Stimulated activated naive CD8-positive, alpha-beta T cell treated with anti-CD3 and anti-CD28 coated beads, Interleukin-15, Interleukin-2, amounts not matched to agents 100 U/mL and 50 U/mL, for 24 hours (primary cell): Measurements from ENCODE around the gene POLR2J.
"Not testable (repeated sequence)": the region's sequence is repeated elsewhere in the genome, so short reads cannot be mapped to it uniquely, and the experiment has no call there.

Experiments used
- ATAC-seq: fragments of 150-1000 bp; cut with Tn5 transposase; one replicate; pipeline ENCODE4 v1.10.0; 2021
- DNase-seq: peaks from one replicate; pipeline ENCODE4 v3.0.0; 2021

Gene POLR2J

DNA sequence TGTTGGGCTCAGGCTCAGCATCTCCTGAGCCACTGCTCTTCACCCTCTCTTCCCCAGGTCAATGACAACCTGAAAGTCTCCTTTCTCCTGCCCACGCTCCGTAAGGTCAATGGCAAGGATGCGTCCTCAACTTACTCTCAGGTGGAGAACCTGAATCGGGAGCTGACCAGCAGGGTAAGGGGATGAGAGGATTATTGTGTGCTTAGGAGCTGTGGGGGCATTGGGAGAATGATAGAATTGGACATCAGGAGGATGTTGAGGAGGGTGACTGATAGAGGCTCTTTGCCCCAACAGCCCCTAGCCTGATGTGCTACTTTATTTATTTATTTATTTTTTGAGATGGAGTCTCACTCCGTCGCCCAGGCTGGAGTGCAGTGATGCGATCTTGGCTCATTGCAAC, 12.6 kb downstream of the POLR2J start:
- DNase-seq (no peak), ATAC-seq (no peak)

DNA sequence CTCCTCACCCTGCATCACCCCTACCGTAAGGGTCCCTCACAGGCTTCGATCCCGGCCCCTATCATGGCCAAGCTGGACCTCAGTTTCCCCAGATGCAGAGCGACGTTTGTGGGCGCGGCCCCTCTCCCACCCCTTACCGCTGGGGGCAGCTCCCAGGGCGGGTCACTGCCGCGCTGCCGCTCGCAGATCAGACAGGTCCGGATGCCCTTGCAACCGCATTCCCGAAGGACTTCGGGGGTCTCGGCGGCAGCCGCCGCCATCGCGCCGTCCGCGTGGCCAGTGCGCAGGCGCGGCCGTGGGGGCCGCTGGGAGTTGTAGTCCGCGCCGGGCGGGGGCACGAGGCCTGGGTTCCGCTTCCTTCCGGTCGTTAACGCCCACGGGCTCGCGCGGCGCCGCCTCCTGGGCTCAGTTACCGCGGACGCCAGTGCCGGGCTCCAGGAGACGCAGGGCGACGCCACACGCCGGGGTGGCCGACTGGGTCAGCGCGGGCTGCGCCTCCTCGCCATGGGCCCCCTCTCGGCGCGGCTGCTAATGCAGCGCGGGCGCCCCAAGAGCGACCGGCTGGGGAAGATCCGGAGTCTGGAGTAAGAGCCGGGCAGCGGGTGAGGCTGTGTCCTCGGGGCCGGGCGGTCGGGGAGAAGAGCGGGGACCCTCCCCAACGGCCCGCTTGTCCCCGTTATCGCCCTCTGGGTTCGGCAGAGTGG, 14.0 kb downstream of the POLR2J start, which contains the start of the genes ALKBH4 and LRWD1:
TSS of gene ALKBH4 (minus strand) at position 287 of the 704 bp plus-strand sequence. CDS start at position 260, 27 bp downstream.
TSS of gene LRWD1 (plus strand) at position 408 of the 704 bp plus-strand sequence. CDS start at position 505, 97 bp downstream.
- DNase-seq (peak; percentile 98), ATAC-seq (peak; percentile 97)

DNA sequence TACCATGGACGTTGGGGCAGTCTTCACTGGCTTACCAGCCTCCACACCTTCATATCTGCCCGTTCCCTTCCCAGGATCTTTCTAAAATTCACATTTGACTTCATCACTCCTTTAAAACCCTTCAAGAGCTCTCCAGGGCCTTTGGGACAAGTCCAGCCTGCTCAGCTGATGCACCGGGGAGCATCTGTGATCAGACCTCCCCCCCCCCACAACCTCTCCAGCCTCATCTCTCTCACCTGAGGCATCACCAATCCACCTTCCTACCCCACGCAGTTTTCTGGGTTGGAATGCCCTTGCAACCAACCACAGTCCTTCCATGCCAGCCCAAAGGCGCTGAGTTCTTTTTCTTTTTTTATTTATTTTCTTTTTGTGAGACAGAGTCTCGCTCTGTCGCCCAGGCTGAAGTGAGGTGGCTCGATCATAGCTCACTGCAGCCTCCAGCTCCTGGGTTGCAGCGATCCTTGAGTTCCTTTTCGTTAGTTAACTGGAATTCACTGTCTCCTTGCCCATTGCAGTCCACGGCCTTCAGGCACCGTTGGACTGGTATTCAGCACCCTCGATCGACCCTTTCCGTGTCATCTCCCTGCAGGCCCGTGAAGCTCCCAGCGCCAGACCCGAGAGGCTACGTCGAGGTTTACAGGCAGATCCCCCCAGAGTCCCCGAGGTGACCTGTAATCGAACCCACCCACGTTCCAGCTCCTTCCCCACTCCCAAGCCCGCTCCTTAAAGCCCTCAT, 14.7 kb downstream of the POLR2J start:
- no peak for ATAC-seq
- DNase-seq: peak; percentile 32

DNA sequence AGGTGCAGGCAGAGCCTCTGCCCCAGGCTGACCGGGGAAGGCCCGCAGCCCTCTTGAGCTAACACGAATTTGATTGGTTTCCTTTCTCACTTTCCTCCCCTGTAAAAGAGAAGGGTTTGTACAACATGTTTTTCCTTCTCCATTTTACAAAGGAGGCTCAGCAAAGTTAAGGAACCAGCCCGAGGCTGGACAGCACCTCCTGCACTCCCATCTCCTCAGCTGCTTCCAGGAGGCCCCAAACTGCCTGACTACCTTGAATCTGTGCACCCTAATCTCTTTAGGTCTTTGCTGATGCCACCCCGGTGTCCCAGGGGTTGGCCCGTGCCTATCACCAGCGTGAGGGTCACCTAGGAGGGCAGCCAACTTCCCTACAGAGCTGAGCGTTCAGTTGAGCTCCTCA, 18.3 kb downstream of the POLR2J start:
- no peak for ATAC-seq

DNA sequence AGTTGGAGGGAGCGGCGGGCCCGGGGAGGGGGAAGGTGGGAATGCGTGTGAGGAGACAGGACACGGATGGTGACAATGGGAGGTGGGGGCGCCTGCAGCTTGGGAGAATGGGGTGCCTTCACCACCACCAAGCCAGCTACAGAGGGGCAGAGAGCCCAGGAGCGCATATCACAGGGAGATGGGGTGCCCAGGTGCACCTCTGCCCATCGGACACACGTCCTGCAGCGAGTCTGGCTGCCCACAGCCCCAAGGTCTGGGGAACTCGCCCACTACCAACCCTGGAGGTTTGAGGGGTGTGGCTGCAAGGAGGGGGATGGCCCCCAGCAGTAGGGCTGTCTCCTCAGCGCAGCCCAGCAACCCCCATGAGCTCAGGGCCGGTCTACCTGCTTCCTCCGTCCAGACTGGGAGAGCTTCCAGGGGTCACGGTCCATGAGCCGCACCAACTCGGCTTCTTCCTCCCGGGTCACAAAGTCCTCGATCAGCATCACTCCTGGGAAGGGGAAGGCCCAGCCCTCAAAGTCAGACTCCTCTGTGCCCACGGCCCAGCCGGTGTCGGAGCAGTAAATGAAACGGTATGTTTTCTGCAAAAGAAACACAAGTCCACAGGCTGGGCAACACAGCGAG, 19.4 kb downstream of the POLR2J start:
- DNase-seq (no peak), ATAC-seq (no peak)

More for the DNA sequence above, 18.3 kb downstream of the POLR2J start:
- no peak for DNase-seq

DNA sequence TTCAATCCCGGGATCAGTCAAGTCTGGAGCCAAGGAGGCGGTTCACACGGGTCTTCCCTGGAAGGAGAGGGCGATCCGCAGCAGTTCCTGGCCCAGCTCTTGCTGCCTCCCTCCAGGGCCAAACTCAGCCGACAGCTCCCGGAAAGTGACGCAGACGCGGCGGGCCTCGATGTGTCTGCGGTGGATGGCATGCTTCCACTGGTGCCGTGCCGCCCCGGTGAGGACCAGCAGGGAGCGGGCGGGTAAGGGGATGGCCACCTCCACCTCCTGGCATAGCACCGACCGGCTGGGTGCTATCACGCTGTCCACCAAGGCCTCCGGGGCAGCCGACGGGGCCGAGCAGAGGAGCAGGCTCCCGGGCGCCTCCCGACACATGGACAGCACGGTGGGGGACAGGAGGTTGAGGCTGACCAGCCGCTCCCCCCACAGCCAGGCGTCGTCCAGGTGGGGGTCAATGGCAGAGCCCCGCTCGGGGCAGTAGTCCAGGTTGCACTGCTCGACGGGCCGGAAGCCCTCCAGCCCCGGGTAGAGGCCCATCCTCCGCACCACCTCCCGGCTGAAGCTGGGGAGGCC, 21.3 kb downstream of the POLR2J start:
- ATAC-seq (no peak), DNase-seq (no peak)

DNA sequence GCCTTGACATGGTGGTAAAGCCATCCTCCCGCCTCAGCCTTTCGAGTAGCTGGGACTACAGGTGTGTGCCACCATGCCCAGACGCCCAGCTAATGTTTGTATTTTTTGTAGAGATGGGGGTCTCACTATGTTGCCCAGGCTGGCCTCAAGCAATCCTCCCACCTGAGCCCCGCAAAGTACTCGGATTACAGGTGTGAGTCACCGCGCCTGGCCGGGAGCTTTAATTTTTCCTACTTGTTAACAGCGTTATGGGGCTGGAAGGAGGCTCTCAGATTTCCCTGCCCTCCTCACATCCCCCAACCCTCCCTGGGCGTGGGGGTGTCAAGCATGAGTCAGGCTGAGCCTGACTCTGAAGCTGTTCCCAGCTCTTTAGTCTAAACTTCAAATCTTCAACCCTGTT, 22.4 kb downstream of the POLR2J start:
- ATAC-seq (no peak), DNase-seq (no peak)

DNA sequence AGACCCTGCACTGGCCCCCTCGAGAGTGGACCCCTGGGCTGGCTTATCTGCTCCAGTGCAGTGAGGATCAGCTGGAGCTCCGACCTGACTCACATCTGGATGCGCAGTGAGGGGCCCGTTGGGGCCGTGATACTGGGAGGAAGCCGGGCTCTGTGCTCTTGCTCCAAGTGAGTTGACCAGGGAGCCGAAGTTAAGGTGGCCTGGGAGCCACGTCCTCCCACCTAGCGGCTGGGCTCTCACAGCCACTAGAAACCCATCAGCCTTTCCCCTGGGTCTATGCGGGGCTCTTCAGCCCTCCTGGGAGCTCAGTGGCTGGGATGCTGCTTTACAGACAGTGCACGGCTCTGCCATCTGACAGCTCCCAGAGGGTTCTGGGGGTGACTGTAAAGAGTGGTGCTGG, 23.1 kb downstream of the POLR2J start:
- no peak for DNase-seq
- no peak for ATAC-seq

DNA sequence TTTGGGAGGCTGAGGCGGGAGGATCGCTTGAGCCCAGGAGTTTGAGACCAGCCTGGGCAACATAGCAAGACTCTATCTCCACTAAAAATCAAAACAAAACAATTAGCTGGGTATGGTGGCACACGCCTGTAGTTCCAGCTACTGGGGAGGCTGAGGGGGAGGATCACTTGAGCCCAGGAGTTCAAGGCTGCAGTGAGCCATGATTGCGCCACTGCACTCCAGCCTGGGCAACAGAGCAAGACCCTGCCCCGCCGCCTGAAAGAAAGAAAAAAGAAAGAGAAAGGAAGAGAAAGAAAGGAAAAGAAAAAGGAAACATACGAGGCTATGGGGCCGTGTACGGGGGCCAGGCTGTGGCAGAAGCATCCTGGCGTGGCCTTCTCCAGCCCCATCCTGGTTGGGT, 23.8 kb downstream of the POLR2J start:
- ATAC-seq, DNase-seq: not testable (repeated sequence)

DNA sequence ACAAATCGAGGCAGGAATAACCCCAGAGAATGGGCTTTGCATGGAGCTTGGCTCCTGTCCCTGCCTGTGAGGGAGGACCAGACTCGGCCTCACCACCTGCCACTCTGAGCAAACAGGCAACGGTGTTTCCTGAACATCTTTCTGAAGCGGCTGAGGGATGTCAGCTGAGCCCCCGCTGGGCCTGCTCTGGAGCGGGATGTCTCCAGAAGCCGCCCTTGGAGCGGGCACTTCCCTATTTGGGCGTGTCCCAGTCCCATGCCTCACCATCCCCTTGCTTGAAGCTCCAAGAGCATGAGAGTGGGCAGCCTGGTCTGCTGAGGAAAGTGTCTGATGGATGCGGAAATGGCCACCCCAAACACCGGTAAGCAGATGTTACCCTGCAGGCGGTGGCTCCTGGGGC, 24.3 kb downstream of the POLR2J start:
- ATAC-seq (no peak), DNase-seq (no peak)

DNA sequence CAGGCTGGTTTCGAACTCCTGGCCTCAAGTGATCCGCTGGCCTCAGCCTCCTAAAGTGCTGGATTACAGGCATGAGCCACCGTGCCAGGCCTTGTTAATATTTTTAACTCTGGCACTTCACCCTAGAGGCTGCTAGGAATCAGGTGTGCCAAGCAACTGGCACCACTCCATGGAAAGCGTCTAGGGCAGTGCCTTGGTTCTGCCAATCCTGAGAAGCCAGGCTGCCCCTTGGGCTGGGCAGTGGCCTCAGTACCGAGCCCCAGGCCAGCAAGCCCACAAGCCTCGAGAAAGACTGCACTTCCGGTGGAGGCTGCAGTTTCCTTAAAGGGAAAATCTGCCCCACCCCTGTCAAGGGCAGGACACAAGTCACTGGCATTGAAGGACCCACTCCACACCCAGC, 25.4 kb downstream of the POLR2J start:
- no peak for DNase-seq

DNA sequence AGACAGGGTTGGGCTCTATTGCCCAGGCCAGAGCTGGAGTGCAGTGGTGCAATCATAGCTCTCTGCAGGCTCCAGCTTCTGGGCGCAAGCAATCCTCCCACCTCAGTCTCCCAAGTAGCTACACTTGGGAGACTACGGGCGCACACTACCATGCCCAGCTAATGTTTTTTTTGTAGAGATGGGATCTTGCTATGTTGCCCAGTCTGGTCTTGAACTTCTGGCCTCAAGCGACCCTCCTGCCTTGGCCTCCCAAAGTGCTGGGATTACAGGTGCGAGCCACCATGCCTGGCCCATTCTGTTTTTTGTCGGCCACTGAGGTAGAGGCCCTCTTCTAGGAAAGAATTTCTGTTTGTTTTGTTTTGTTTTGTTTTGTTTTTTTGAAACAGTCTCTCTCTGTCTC, 26.3 kb downstream of the POLR2J start:
- no peak for DNase-seq
- ATAC-seq: no peak

More for the DNA sequence above, 25.4 kb downstream of the POLR2J start:
- ATAC-seq: no peak

DNA sequence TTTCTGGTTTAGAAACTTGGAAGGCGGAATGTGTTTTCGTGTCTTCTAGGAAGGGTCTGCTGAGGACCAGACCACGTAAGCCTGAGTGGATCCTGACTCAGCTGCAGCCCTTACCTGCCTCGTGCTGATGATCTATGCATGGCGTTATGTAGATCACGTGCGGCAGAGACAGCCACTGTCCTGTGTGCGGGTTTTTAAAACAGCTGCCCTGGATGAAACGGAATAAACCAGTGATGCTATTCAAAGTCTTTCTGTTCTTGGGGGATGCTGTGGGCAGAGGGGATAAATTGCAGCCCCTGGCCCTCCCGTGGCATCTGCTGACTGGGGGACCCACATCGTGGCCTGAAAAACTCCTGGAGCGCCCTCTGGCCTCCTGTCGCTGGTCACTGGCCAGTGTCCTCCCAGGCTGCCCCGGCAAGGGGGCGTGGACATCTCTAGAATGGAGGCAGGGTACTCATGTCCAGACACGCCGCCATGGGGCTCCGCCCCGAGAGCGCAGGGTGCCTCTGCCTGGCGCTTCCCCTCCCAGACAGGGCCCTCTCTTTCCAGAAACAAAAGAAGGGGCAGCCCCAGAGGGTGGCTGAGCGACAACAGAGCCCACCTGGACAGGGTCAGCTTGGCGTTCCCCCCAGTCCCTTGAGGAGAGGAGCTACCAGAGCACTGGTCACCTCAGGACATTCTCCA, 27.2 kb downstream of the POLR2J start:
- no peak for DNase-seq
- ATAC-seq: no peak

DNA sequence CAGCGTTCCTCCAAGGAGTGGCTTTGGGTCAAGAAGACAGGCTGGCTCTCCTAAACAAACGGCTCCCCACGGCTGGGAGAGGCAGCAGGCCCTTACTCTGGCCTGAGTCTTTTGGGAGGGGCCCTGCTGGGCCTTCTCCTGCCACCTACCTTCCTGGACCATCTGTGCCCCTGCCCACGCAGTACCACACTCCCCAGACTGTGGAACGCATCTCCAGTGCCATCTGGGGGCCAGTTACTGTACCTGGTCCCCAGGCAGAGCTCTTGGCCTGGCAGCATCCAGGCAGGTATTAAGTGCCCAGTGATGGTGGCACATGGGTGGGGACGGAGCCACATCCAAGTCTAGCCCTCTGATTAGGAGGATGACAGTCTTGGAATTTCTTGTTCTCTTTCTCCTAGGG, 28.5 kb downstream of the POLR2J start:
- ATAC-seq (peak; percentile 80), DNase-seq (peak; percentile 51)

DNA sequence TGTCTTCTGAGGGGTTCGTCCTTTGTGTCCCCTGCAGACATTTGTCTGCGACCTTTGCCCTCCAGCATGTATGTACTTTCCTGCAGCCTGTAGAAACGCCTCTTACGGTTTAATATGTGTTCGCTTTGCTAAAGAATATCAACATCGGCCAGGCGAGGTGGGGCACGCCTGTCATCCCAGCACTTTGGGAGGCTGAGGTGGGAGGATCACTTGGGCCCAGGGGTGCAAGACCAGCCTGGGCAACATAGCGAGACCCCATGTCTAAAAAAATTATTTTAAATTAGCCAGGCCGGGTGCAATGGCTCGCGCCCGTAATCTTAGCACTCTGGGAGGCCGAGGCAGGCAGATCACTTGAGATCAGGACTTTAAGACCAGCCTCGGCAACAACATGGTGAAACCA, 29.6 kb downstream of the POLR2J start:
- no peak for ATAC-seq

DNA sequence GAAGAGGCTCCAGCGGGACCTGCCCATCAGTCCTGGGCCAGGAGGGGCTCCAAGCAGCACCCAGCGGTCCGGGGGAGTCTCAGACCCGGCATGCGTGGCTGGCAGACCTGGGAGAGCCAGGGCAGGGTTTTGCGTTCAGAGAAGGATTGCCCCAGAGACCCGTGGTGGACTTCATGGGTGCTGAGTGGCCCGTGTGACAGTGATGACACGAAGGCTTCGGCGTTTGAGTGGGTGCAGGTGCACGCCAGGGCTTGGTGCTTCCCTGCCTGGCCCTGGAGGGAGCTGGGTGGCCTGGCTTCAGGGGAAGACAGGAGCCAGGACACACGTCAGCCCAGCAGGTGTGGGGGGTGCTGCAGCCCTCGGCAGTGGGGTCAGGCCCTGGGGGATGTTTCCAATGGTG, 31.4 kb downstream of the POLR2J start:
- no peak for DNase-seq
- ATAC-seq: no peak

More for the DNA sequence above, 29.6 kb downstream of the POLR2J start:
- no peak for DNase-seq

DNA sequence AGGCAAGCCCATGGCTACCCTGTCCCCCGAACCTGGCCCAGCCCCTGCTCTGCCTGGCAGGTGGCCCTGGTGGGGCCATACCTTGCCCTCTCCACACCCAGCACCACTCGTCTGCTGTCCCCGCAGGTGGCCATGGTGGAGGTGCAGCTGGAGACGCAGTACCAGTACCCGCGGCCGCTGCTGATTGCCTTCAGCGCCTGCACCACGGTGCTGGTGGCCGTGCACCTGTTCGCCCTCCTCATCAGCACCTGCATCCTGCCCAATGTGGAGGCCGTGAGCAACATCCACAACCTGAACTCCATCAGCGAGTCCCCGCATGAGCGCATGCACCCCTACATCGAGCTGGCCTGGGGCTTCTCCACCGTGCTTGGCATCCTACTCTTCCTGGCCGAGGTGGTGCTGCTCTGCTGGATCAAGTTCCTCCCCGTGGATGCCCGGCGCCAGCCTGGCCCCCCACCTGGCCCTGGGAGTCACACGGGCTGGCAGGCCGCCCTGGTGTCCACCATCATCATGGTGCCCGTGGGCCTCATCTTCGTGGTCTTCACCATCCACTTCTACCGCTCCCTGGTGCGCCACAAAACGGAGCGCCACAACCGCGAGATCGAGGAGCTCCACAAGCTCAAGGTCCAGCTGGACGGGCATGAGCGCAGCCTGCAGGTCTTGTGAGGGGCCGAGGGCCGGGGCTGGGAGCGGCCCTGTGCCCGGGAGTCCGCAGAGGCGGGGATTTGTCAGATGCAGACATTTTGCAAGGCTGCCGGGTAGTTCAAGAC, 32.1 kb downstream of the POLR2J start:
- ATAC-seq: no peak

DNA sequence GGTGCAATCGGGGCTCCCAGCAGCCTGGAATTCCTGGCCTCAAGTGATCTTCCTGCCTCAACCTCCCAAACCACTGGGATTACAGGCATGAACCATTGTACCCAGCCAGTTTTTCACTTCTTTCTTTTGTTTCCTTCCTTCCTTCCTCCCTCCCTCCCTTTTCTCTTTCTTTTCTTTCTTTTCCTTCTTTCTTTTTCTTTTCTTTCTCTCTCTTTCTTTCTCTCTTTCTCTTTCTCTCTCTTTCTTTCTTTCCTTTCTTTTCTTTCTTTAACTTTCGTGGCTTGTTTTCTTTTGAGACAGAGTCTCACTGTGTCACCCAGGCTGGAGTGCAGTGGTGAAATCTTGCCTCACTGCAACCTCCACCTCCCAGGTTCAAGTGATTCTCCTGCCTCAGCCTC, 33.0 kb downstream of the POLR2J start:
- ATAC-seq: no peak

More for the DNA sequence above, 32.1 kb downstream of the POLR2J start:
- DNase-seq: no peak

DNA sequence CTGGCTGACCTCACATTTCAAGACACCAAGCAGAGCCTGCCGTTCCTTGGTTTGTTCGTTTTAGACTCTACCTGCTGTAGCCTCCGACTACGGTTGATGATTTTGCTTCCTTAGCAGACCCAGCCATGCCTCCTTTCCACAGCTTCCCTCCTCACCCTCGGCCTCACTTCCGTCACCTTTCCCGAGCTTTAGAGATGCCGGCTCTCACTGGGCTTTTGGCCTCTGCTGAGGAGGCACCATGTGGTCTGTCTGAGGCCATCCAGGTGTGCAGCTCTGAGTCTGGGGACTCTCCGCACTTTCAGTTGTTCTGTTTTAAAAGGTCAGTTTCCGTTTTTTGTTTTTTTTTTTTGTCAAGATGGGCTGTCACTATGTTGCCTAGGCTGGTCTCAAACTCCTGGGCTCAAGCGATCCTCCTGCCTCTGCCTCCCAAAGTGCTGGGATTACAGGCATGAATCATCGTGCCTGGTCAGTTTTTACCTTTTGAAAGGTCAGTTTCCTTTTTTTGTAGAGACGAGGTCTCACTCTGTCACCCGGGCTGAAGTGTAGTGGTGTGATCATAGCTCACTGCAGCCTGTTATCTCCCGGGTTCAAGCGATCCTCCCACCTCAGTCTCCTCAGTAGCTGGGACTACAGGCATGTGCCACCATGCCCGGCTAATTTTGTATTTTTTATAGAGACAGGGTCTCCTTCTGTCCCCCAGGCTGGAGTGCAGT, 33.6 kb downstream of the POLR2J start:
- no peak for DNase-seq
- ATAC-seq: no peak

More for the DNA sequence above, 33.0 kb downstream of the POLR2J start:
- DNase-seq: no peak

DNA sequence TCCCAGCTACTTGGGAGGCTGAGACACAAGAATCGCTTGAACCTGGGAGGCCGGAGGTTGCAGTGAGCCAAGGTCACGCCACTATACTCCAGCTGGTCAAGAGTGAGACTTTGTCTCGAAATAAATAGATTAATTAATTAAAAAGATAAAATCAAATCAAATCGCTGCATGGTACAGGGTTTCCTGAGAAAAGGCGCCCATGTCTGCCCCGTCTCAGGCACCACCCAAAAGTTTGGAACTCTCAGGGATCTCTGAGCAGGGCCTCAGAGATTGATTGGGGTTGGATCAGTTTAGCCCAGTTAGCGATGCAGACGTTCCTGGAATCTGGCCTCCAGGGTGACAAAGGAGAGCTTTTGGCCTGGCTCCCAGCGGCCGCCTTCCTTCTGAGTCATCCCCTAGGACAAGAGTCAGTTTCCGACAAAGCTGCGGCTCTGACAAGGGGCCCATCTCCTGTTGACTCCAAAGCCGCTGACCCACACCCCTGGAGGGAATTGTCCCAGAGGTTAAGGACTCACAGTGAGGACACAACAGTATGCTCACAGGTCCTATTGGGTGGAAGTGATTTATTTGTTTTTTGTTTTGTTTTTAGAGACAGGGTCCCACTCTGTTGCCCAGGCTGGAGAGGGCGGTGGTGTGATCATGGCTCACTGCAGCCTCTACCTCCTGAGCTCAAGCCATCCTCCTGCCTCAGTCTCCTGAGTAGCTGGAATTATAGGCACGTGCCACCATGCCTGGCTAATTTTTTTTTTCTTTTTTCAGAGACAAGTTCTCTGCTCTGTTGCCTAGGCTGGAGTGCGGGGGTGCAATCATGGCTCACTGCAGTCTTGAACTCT, 38.5 kb downstream of the POLR2J start:
- ATAC-seq (no peak), DNase-seq (no peak)
